ENCODE measurements around the gene THAP12.

THAP12 gene

GRCh38 chr11:76376746-76377558, 4.0 kb downstream of the THAP12 start:
- no peak for DNase-seq (ENCODE audit: low read depth)

- DNase-seq (ENCODE audit: low read depth), result no peak
These were observed 9.8 kb downstream of the THAP12 start for GRCh38 chr11:76371170-76371569.

- no peak for DNase-seq (ENCODE audit: low read depth)
These were observed 11.5 kb downstream of the THAP12 start for GRCh38 chr11:76369406-76369805.

- DNase-seq (ENCODE audit: low read depth), result no peak
These were observed 12.4 kb downstream of the THAP12 start for GRCh38 chr11:76368490-76368889.

- DNase-seq (ENCODE audit: low read depth), result no peak
These were observed 15.8 kb downstream of the THAP12 start for GRCh38 chr11:76365038-76365679.

GRCh38 chr11:76362716-76363115, 18.2 kb downstream of the THAP12 start:
- DNase-seq (ENCODE audit: low read depth), result no peak

GRCh38 chr11:76361776-76362175, 19.2 kb downstream of the THAP12 start:
- DNase-seq (ENCODE audit: low read depth), result no peak

GRCh38 chr11:76361374-76361773, 19.6 kb downstream of the THAP12 start:
- DNase-seq (ENCODE audit: low read depth), result no peak

- no peak for DNase-seq (ENCODE audit: low read depth)
These were observed 25.8 kb downstream of the THAP12 start for GRCh38 chr11:76355172-76355571.

GRCh38 chr11:76348348-76348747, 32.6 kb downstream of the THAP12 start:
- DNase-seq (ENCODE audit: low read depth), result no peak

GRCh38 chr11:76347466-76347865, 33.5 kb downstream of the THAP12 start:
- DNase-seq (ENCODE audit: low read depth), result no peak

GRCh38 chr11:76339221-76339620, 41.7 kb downstream of the THAP12 start:
- DNase-seq (ENCODE audit: low read depth), result no peak

- no peak for DNase-seq (ENCODE audit: low read depth)
These were observed 43.0 kb downstream of the THAP12 start for GRCh38 chr11:76337923-76338322.

GRCh38 chr11:76337469-76337868, 43.5 kb downstream of the THAP12 start:
- DNase-seq (ENCODE audit: low read depth), result no peak

GRCh38 chr11:76336597-76336996, 44.3 kb downstream of the THAP12 start:
- no peak for DNase-seq (ENCODE audit: low read depth)

GRCh38 chr11:76335842-76336241, 45.1 kb downstream of the THAP12 start:
- DNase-seq (ENCODE audit: low read depth), result no peak

GRCh38 chr11:76334826-76335389, 46.0 kb downstream of the THAP12 start:
- DNase-seq (ENCODE audit: low read depth), result no peak

- DNase-seq (ENCODE audit: low read depth), result no peak
These were observed 50.3 kb downstream of the THAP12 start for GRCh38 chr11:76330651-76331050.

GRCh38 chr11:76329983-76330382, 50.9 kb downstream of the THAP12 start:
- no peak for DNase-seq (ENCODE audit: low read depth)

- no peak for DNase-seq (ENCODE audit: low read depth)
These were observed 51.8 kb downstream of the THAP12 start for GRCh38 chr11:76329084-76329648.

GRCh38 chr11:76327756-76328388, 53.1 kb downstream of the THAP12 start:
- DNase-seq (ENCODE audit: low read depth), result no peak

GRCh38 chr11:76327202-76327601, 53.7 kb downstream of the THAP12 start:
- no peak for DNase-seq (ENCODE audit: low read depth)

Measured in T-helper 22 cell (primary cell).